ENCODE data around the gene NCAM2. TPM values are rescaled to one million over a fixed set of nuclear protein-coding genes. Genes with fewer than 3 reads are reported as not detected.
A peak's percentile ranks its signal among the peaks of the same experiment; 100 is the strongest.

Gene NCAM2
- total RNA-seq, 4 donors from 2014 or later, result 0.67 to 0.95 TPM; not detected in 2

- WGBS, 2 donors, result 57 to 68% methylated on average over 3 of the region's 3 CpGs
- Histone ChIP-seq H3K9me3 (no peaks in the 10 kb centered on the region), H3K36me3 (no peaks in the 10 kb centered on the region), H3K27me3 (no peaks in the 10 kb centered on the region), H3K4me1 (no peaks in the 10 kb centered on the region), H3K27ac (no peak overlapping the region), H3K4me3 (no peak overlapping the region)
- intact Hi-C loops (cut with DNase I), result no loop called here
- no peak for DNase-seq
- TF ChIP-seq POLR2A (IDR thresholded peaks at IDR 0.05) (no peak), CTCF (IDR thresholded peaks at IDR 0.05) (no peak)
Observed at GRCh38 chr21:21159253-21159899, 161.2 kb downstream of the NCAM2 start.

- 59 to 68% methylated on average over 4 of the region's 4 CpGs for WGBS, 2 donors
- no peak for DNase-seq
- Histone ChIP-seq H3K9me3 (no peaks in the 10 kb centered on the region), H3K27me3 (no peaks in the 10 kb centered on the region), H3K27ac (no peak overlapping the region), H3K36me3 (no peaks in the 10 kb centered on the region), H3K4me1 (no peaks in the 10 kb centered on the region), H3K4me3 (no peak overlapping the region)
- intact Hi-C loops (cut with DNase I), result no loop called here
- TF ChIP-seq CTCF (IDR thresholded peaks at IDR 0.05) (no peak), POLR2A (IDR thresholded peaks at IDR 0.05) (no peak)
Observed at GRCh38 chr21:21162786-21163185, 164.6 kb downstream of the NCAM2 start.

GRCh38 chr21:21163904-21164303, 165.7 kb downstream of the NCAM2 start:
- Histone ChIP-seq H3K36me3 (no peaks in the 10 kb centered on the region), H3K9me3 (no peaks in the 10 kb centered on the region), H3K27me3 (no peaks in the 10 kb centered on the region), H3K4me1 (no peaks in the 10 kb centered on the region), H3K27ac (no peak overlapping the region), H3K4me3 (no peak overlapping the region)
- 5 to 11% methylated on average over 1 of the region's 1 CpG for WGBS, 2 donors
- no peak for TF ChIP-seq POLR2A (IDR thresholded peaks at IDR 0.05)
- peak in 5 of 6 experiments; percentile 20 to 54 (median 48) for TF ChIP-seq CTCF (IDR thresholded peaks at IDR 0.05)
- DNase-seq, result no peak
- intact Hi-C loops (cut with DNase I), result no loop called here

- Histone ChIP-seq H3K4me3 (no peak overlapping the region), H3K9me3 (no peaks in the 10 kb centered on the region), H3K27me3 (no peaks in the 10 kb centered on the region), H3K27ac (no peak overlapping the region), H3K4me1 (no peaks in the 10 kb centered on the region), H3K36me3 (no peaks in the 10 kb centered on the region)
- DNase-seq, result no peak
- WGBS, 2 donors, result 54 to 57% methylated on average over 2 of the region's 2 CpGs
- TF ChIP-seq CTCF (IDR thresholded peaks at IDR 0.05), result no peak
- no peak for TF ChIP-seq POLR2A (IDR thresholded peaks at IDR 0.05)
- intact Hi-C loops (cut with DNase I), result no loop called here
Observed at GRCh38 chr21:21165063-21165645, 166.9 kb downstream of the NCAM2 start.

- WGBS, 2 donors, result 85% methylated on average over 2 of the region's 2 CpGs
- intact Hi-C loops (cut with DNase I), result no loop called here
- no peaks in the 10 kb centered on the region for H3K36me3 ChIP-seq
- no peaks in the 10 kb centered on the region for H3K4me1 ChIP-seq
- H3K27ac ChIP-seq, result no peak overlapping the region
- no peak for DNase-seq
- H3K9me3 ChIP-seq, result no peaks in the 10 kb centered on the region
- no peak overlapping the region for H3K4me3 ChIP-seq
- TF ChIP-seq POLR2A (IDR thresholded peaks at IDR 0.05) (no peak), CTCF (IDR thresholded peaks at IDR 0.05) (no peak)
- H3K27me3 ChIP-seq, result no peaks in the 10 kb centered on the region
Observed at GRCh38 chr21:21174676-21175075, 176.5 kb downstream of the NCAM2 start.

All from esophagus squamous epithelium (tissue), 5 donors.